Stimulated activated CD4-positive, alpha-beta T cell treated with anti-CD3 and anti-CD28 coated beads, Interleukin-15, amount 100 ng/mL, for 1 hour (primary cell): ENCODE results near the gene UNC45A.
"Not testable (repeated sequence)": the region's sequence is repeated elsewhere in the genome, so short reads cannot be mapped to it uniquely, and the experiment has no call there.

Experiments
- DNase-seq, 2 donors: peaks; one replicate each; pipeline ENCODE4 v3.0.0-alpha.2; 2020; ENCODE audit warnings: low read depth in 1 of 2, low spot score in 1 of 2

Gene UNC45A

GRCh38 chr15:90934949-90935751, at the start of gene UNC45A:
Gene UNC45A, plus strand, starts transcription at chr15:90935285. Its CDS starts 40 bp downstream, at chr15:90935325.
- DNase-seq, result peak; percentile 93 to 97

GRCh38 chr15:90885432-90886290, 49.4 kb upstream of the UNC45A start:
- DNase-seq, result peak; percentile 62 to 75

- DNase-seq, result no peak
These were observed 48.8 kb upstream of the UNC45A start for GRCh38 chr15:90886291-90886614.

- no peak for DNase-seq
These were observed 48.0 kb upstream of the UNC45A start for GRCh38 chr15:90887037-90887481.

- no peak for DNase-seq
These were observed 45.8 kb upstream of the UNC45A start for GRCh38 chr15:90889313-90889730.

GRCh38 chr15:90889736-90890456, 45.2 kb upstream of the UNC45A start:
- no peak for DNase-seq

- DNase-seq, result no peak
These were observed 44.2 kb upstream of the UNC45A start for GRCh38 chr15:90890839-90891238.

- DNase-seq, result no peak
These were observed 43.6 kb upstream of the UNC45A start for GRCh38 chr15:90891346-90891949.

- DNase-seq, result no peak
These were observed 43.1 kb upstream of the UNC45A start for GRCh38 chr15:90892023-90892422.

- no peak for DNase-seq
These were observed 42.4 kb upstream of the UNC45A start for GRCh38 chr15:90892498-90893174.

- no peak for DNase-seq
These were observed 41.7 kb upstream of the UNC45A start for GRCh38 chr15:90893175-90894090.

GRCh38 chr15:90895571-90896117, 39.4 kb upstream of the UNC45A start:
- no peak for DNase-seq

- DNase-seq, result not testable (repeated sequence)
These were observed 37.9 kb upstream of the UNC45A start for GRCh38 chr15:90897131-90897655.

GRCh38 chr15:90901175-90902039, 33.7 kb upstream of the UNC45A start:
- no peak for DNase-seq

GRCh38 chr15:90902040-90902839, 32.8 kb upstream of the UNC45A start:
- DNase-seq, result peak; percentile 49 to 51

- DNase-seq, result peak; percentile 45 to 67
These were observed 32.0 kb upstream of the UNC45A start, which contains the start of gene MAN2A2 for GRCh38 chr15:90902840-90903732. Gene MAN2A2, plus strand, starts transcription at chr15:90903302. Its CDS starts 906 bp downstream, at chr15:90904208.
